Limb (tissue), 2 donors: Measurements from ENCODE around the gene MTMR11.
"Not testable (repeated sequence)": the region's sequence is repeated elsewhere in the genome, so short reads cannot be mapped to it uniquely, and the experiment has no call there.

ENCODE experiments used
- DNase-seq, 2 donors: peaks; one replicate each; pipeline ENCODE4 v3.0.0-alpha.2; 2016; ENCODE audit errors: extremely low spot score in 2 of 2

MTMR11 gene

GRCh38 chr1:149899460-149900284 is 37.0 kb downstream of the MTMR11 start, which contains the start of gene BOLA1:
TSS of gene BOLA1 (plus strand) at chr1:149899568. CDS start at chr1:149900060, 492 bp downstream.
- DNase-seq: peak; percentile 92 to 94

GRCh38 chr1:149896575-149896974 is 40.1 kb downstream of the MTMR11 start:
- DNase-seq: no peak

GRCh38 chr1:149888999-149889289 is 47.7 kb downstream of the MTMR11 start:
- DNase-seq: peak in 1 of 2 donors; percentile 60

- peak; percentile 92 for DNase-seq
These were observed 48.3 kb downstream of the MTMR11 start for GRCh38 chr1:149888247-149888998.

- peak; percentile 86 to 99 for DNase-seq
These were observed 49.0 kb downstream of the MTMR11 start for GRCh38 chr1:149887456-149888246.

GRCh38 chr1:149887196-149887455 is 49.6 kb downstream of the MTMR11 start:
- not testable (repeated sequence) for DNase-seq

- DNase-seq: peak; percentile 92 to 99
These were observed 50.1 kb downstream of the MTMR11 start for GRCh38 chr1:149886396-149887195.

GRCh38 chr1:149886121-149886395 is 50.6 kb downstream of the MTMR11 start:
- DNase-seq: not testable (repeated sequence)

- DNase-seq: peak; percentile 80 to 87
These were observed 51.1 kb downstream of the MTMR11 start for GRCh38 chr1:149885339-149886120.

- peak in 1 of 2 donors; percentile 29 for DNase-seq
These were observed 52.0 kb downstream of the MTMR11 start for GRCh38 chr1:149884433-149885338.

- DNase-seq: no peak
These were observed 53.0 kb downstream of the MTMR11 start for GRCh38 chr1:149883598-149884247.

GRCh38 chr1:149881876-149882275 is 54.8 kb downstream of the MTMR11 start:
- no peak for DNase-seq

- no peak for DNase-seq
These were observed 57.1 kb downstream of the MTMR11 start for GRCh38 chr1:149879556-149879955.
